ENCODE results near the gene C9orf152. TPM values are rescaled to one million over a fixed set of nuclear protein-coding genes. Genes with fewer than 3 reads are reported as not detected.

C9orf152 gene
- total and polyA plus RNA-seq, 2 of the 13 experiments (the other 11 are each of a cell fraction or from before 2014, with no cell fraction given) = 0.24 to 0.48 TPM

DNA sequence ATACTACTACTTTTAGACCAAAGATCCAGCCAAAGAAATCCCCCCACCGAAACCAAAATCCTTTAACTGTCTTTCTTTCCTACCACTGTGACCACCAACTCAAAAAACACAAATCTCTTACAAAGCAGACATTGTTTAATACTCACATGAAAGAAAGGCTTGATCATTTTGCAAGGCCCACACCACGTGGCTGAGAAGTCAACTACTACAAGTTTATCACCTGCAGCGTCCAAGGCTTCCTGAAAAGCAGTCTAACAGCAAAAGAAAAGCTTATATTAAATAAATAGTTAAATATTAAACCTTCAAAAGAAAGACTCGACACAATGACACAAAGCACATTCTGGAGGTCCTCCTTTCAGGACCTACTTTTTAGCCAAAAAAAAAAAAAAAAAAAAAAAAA lies 43.3 kb upstream of the C9orf152 start (continued):
- no peak for TF ChIP-seq ZNF451 (CRISPR knock-in tag; IDR thresholded peaks at IDR 0.05)
- no peak for TF ChIP-seq ZNF775 (CRISPR knock-in tag; IDR thresholded peaks at IDR 0.05; ENCODE audit: borderline replicate concordance)
- no peak for TF ChIP-seq ZNF484 (CRISPR knock-in tag; IDR thresholded peaks at IDR 0.05; ENCODE audit: borderline replicate concordance, low read depth)
- TF ChIP-seq ZNF512 (CRISPR knock-in tag; IDR thresholded peaks at IDR 0.05) = no peak
- no peak for TF ChIP-seq ZFYVE20 (CRISPR knock-in tag; IDR thresholded peaks at IDR 0.05; ENCODE audit: borderline replicate concordance, low read depth)
- no peak for TF ChIP-seq ZBED4 (CRISPR knock-in tag; IDR thresholded peaks at IDR 0.05; ENCODE audit: borderline replicate concordance)
- TF ChIP-seq ZFY (CRISPR knock-in tag; IDR thresholded peaks at IDR 0.05) = 0 out of 2 replicates have a peak, but pooled peaks have one; percentile 14
- TF ChIP-seq ZNF326 (CRISPR knock-in tag; IDR thresholded peaks at IDR 0.05; ENCODE audit: borderline replicate concordance) = no peak
- TF ChIP-seq, protein P1, sequence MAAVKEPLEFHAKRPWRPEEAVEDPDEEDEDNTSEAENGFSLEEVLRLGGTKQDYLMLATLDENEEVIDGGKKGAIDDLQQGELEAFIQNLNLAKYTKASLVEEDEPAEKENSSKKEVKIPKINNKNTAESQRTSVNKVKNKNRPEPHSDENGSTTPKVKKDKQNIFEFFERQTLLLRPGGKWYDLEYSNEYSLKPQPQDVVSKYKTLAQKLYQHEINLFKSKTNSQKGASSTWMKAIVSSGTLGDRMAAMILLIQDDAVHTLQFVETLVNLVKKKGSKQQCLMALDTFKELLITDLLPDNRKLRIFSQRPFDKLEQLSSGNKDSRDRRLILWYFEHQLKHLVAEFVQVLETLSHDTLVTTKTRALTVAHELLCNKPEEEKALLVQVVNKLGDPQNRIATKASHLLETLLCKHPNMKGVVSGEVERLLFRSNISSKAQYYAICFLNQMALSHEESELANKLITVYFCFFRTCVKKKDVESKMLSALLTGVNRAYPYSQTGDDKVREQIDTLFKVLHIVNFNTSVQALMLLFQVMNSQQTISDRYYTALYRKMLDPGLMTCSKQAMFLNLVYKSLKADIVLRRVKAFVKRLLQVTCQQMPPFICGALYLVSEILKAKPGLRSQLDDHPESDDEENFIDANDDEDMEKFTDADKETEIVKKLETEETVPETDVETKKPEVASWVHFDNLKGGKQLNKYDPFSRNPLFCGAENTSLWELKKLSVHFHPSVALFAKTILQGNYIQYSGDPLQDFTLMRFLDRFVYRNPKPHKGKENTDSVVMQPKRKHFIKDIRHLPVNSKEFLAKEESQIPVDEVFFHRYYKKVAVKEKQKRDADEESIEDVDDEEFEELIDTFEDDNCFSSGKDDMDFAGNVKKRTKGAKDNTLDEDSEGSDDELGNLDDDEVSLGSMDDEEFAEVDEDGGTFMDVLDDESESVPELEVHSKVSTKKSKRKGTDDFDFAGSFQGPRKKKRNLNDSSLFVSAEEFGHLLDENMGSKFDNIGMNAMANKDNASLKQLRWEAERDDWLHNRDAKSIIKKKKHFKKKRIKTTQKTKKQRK (IDR thresholded peaks at IDR 0.05; ENCODE audit: low read length) = no peak
- TF ChIP-seq ZNF335 (CRISPR knock-in tag; IDR thresholded peaks at IDR 0.05) = no peak
- TF ChIP-seq MXI1 (IDR thresholded peaks at IDR 0.05; ENCODE audit: borderline replicate concordance, low read depth, low read length) = no peak
- TF ChIP-seq SRY (CRISPR knock-in tag; IDR thresholded peaks at IDR 0.05) = no peak
- no peak for TF ChIP-seq JUNB (CRISPR knock-in tag; IDR thresholded peaks at IDR 0.05; ENCODE audit: borderline replicate concordance)
- no peak for TF ChIP-seq ZNF34 (CRISPR knock-in tag; IDR thresholded peaks at IDR 0.05; ENCODE audit: borderline replicate concordance)
- TF ChIP-seq RFX5 (IDR thresholded peaks at IDR 0.05; ENCODE audit: low read depth, low read length) = no peak
- no peak for TF ChIP-seq ZBTB10 (CRISPR knock-in tag; IDR thresholded peaks at IDR 0.05; ENCODE audit: borderline replicate concordance)
- no peak for TF ChIP-seq SALL1 (CRISPR knock-in tag; IDR thresholded peaks at IDR 0.05)
- TF ChIP-seq SAP130 (CRISPR knock-in tag; IDR thresholded peaks at IDR 0.05; ENCODE audit: low read depth) = peak; percentile 57
- no peak for TF ChIP-seq SMYD3 (CRISPR knock-in tag; IDR thresholded peaks at IDR 0.05)

All from HepG2 (cell line).